ENCODE measurements around the gene NKRF. TPM values are rescaled to one million over a fixed set of nuclear protein-coding genes. Genes with fewer than 3 reads are reported as not detected.
"Not testable (repeated sequence)": the region's sequence is repeated elsewhere in the genome, so short reads cannot be mapped to it uniquely, and the experiment has no call there.

Gene NKRF
- 6.7 TPM for total RNA-seq

DNA sequence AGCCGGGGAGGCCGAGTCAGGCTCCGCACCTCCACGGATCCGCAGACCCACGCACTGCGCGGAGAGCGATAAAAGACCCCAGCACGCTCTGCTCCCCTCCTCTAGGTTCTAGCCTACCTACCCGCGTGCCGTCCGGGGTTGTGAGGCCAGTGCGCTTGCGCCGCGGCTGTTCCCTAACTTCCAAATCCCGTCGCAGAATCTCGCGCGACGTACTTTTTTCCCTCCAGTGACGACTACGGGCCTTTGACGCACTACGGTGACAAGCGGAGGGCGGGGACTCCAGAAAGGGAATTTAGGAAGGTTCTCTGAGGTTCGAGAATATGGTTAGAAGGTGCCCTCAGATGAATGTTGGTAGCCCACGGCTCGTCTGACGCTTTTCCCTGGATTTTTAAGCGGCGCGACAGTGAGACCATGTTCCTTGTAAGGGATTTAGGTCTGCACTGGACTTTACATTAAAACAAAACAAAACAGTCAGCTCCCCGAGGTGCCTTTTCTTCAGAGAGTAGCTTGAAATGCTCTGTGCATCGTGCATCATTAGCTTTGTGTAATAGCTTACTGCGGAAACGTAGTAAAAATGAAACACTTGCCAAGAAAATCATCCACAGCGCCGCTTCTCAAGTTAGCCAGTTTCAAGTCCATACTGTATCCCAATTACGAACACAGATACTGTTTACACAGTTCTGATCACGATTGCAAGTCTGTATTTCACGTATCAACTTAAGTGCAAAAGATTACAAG is at the start of gene NKRF:
NKRF (minus strand) TSS at position 145 of the 738 bp plus-strand sequence.
- peak; percentile 96 for DNase-seq

DNA sequence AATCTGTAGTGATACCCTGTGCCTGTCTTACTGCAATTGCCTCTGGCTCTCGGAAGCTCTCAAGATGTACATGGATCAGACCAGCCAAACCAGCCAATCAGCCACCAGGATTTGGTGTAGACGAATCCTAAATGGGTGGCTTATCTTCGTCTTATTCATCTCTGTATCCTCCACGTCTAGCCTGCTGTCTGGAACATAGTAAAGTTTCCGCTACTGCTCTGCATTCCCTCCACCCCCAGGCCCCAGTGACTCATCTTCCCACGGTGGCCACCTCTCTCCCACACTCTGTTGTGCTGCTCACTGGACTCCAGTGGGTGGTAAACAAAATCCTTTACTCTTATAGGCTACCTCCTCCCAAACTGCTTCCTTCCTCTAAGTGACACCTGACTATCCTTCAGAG is 48.9 kb upstream of the NKRF start:
- DNase-seq = no peak

DNA sequence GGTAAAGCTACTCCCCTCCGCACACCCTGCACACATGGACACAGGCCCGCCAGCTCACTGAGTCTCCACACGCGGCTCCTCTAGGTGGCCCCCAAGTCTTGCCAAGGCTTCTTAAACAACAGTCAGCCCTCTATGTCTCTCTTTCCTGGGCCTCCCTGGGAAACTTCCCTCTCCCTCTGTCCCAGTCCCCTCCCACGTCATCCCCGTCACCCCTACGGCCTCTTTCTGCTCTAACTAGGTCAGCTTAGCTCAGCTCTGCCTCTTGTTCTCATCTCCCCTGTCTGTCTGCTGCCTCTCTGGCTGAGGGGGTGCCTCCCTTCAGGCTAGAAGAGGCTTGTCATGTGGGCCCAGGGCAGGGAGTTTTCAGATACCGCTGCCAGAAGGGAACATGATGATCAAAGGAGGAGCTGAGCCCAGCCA is 47.9 kb upstream of the NKRF start:
- peak; percentile 77 for DNase-seq

DNA sequence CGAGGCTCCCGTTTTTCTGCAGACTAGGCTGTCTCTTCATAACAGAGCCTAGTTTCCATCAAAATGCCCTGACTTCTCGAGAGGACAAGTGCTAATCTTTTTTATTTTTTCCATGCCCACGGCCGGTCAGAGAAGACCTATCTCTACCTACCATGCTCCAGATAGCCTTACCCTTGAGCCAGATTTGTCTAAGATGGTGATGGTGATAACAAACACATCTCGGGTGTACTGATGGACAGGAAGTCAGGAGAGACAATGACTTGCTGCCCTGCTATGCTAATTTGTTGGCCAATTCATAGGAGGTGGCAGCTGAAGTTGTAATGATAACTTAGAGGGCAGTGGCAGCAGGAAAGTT is 42.2 kb upstream of the NKRF start:
- DNase-seq = no peak

DNA sequence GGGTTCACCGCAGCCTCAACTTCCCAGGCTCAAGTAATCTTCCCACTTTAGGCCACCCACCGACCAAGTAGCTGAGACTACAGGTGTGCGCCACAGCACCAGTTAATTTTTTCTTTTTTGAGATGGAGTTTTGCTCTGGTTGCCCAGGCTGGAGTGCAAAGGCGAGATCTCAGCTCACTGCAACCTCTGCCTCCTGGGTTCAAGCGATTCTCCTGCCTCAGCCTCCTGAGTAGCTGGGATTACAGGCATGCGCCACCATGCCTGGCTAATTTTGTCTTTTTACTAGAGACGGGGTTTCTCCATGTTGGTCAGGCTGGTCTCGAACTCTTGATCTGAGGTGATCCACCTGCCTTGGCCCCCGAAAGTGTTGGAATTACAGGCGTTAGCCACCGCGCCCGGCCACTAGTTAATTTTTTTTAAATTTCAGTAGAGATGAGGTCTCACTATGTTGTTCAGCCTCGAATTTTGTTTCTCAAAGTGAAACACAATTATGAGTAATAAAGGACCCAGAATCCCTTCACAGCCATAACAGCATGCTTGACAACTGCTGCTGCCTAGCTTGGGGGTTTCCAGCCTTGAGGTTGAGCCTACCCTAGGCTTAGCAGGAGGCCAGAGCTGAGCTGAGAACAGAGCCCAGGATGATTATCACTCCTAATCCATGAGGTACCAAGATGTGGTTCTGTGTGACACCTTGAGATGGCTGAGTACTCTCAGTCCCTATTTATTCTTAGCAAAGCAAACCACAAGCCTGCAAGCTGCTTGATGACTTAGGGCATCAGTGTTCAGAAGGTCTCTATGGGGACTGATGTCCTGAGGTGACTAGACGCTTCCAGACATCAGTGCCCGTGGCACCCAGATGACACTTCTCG is 41.6 kb upstream of the NKRF start:
- no peak for DNase-seq

DNA sequence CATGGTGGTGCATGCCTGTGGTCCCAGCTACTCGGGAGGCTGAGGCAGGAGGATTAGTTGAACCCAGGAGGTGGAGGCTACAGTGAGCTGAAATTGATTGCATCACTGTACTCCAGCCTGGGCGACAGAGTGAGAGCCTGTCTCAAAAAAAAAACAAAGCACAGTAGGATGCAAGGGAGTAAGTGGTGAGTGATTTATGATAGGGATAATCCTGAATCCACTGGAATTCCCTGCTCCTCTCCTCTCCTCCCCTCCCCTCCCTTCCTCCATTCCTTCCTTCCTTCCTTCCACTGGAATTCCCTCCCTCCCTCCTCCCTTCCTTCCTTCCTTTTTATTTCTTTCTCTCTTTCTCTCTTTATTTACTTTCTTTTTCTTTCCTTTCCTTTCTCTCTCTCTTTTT is 40.9 kb upstream of the NKRF start:
- DNase-seq = no peak

DNA sequence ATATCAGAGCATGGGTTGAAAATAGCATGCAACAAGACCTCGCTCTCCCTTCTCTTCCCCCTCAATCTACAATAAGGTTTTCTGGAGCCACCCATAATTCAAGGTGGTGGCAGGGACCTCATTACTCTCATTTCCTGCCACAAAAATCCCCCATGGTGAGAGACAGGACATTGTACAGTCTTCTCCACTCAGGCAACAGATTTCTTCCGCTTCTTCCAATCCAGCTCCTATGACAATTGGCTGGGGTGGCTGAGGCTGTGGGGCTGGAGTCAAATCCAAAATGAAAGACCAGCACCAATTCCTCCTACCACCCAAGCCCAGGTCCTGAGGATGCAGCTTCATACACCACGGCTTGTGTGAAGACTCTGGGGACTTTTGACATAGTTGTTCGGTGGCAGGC is 40.3 kb upstream of the NKRF start:
- DNase-seq = no peak

DNA sequence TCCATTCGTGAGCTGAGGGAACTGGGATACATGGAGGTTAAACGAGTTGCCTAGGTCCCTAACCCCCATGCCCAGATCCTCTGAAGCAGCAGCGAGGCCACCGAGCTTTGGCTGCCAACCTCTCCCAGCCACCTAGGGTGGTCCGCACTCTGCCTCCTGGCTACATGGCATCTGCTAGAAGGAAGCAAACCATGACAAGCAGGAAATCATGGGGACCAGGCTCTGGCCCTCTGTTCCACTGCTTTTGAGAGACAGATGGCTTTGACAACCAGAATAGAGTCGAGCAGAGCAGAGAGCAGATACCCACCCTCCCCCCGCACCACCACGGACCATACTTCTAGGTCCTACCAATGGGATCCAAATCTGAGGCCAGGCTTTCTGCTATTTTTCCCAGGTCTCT is 37.5 kb upstream of the NKRF start:
- no peak for DNase-seq

DNA sequence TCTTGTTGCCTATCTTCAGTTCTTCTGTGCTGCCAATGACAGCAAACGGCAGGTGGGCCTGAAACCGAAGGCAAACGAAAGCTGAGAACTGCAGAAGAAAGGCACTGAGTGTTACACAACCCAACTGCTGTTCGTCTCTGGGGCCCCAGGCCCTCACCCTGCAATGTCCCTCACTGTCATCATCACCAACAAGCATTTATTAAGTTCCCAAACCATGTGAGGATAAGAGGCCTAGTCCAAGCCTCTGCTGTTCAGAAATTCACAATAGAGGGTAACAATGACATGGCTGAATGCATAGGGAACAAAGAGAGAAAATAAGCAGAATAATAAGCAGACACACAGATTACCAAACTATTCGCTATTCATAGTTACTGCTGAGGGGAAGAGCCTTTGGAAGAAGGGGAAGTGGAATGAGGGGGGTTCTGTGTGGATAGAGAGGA is 34.5 kb upstream of the NKRF start:
- peak; percentile 58 for DNase-seq

DNA sequence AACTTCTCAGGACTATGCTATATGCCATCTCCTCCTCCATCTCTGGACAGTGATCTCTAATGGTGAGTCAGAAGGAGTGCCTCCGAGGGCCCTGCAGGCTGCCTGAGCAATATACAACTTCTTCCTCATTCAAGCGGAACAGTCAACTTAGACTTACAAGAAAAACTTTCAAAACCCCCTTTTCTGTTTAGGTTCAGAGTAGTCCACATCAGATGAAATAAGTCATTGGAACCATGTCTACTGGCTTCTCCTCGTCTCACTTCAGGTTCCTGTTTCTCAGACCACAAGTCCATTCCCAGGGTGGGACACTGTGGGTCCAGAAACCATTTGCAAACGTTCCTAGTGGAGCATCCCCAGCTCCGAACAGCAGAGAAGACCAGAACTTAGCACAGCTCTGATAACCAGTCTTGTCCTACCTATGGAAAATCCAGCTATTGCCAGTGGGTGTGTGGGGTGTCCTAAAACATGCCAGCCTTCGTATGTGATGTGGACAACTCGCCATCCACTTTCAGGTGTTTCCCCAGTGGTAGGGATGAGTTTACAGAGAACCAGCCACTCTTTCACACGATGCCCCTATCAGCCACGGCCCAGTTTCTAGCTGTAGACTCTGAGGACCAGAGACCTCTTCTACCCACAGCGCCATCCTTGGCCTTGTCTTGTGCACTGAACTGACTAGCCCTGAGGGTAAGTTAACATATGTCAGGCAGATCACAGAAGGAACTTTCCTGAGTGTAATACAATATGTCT is 32.7 kb upstream of the NKRF start:
- DNase-seq = no peak

DNA sequence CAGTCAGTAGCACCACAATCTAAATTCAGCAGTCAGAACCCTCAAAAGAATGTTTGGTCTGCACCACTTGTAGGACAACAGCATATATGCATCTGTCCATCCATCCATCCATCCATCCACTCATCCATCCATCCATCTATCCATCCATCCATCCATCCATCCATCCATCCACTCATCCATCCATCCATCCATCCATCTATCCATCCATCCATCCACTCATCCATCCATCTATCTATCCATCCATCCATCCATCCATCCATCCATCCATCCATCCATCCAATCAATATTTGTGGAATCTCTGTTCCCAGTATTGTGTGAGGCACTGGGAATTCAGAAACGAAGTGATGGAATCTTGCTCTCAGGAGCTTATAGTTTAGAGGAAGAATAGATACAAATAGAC is 31.2 kb upstream of the NKRF start:
- DNase-seq = not testable (repeated sequence)

DNA sequence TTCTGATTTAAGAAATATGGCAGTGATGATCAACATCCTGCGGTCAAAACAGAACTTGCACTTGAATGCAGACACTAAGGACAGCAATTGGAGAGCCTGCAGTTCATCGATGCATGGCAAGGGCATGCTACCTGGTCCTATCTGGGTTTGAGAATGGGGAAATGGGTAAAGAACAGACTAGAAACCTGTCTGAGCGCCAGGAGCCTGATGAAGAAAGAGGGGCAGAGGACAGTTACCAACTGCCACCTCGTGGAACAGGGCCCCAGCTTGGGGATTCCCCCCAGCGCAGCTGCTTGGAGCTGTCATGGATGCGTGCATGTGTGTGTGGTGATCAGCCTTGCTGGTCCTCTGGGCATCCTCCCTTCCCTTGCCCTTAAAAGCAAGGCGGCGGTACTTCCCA is 30.2 kb upstream of the NKRF start:
- DNase-seq = no peak

DNA sequence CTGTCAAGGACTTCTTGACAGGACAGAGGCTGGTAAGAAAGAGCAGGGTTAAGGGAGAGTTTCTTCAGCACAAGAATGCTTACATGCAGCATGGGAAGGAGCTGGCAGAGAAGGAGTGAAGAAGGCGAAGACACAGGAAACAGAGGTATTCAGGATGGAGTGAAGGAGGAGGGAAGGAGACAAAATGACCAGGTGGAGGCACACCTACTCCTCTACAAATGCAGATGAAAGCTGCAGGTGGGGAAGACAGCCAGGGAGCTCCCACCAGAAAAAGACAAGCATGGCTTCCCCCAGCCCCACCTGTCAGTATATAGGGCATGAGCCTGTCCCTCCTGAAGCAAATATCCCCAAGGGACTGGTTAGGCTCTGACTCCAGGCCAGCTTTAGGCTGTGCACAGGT is 29.6 kb upstream of the NKRF start:
- DNase-seq = no peak

DNA sequence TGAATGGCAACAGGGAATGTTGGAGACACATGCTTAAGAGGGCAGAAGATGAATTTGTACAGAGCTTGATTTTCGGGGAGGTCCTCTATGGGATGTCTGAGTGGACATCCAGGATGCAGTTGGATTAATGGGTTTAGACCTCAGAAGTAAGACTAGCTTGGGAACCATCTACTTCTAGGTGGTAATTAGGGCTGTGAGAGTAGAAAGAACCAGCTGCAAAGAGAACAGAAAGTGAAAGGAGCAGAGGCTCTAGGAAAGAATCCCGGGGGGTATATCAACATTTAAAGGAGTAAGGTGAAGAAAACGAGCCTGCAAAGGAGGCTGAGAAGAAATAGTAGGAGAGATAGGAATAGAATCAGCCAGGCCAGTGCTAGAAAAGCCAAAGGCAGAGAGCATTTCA is 29.0 kb upstream of the NKRF start:
- no peak for DNase-seq

DNA sequence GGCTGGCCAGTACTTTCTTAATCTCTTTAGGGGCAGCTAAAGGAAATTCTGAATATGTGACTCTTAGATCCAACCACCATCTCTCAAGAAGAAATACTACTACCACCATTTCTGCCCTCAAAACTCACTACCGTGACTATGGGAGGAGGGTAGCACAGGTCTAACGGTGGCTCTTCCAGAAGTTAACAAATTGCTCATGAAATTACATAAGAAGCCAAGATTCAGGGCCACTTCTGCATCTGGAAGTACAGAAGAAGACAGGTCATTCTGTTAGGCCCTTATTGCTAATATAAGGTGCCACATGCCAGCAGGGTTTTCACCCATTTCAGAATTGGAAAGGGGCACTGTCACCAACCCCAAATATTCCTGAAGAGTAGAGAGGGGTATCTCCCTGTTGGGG is 19.6 kb upstream of the NKRF start:
- no peak for DNase-seq

DNA sequence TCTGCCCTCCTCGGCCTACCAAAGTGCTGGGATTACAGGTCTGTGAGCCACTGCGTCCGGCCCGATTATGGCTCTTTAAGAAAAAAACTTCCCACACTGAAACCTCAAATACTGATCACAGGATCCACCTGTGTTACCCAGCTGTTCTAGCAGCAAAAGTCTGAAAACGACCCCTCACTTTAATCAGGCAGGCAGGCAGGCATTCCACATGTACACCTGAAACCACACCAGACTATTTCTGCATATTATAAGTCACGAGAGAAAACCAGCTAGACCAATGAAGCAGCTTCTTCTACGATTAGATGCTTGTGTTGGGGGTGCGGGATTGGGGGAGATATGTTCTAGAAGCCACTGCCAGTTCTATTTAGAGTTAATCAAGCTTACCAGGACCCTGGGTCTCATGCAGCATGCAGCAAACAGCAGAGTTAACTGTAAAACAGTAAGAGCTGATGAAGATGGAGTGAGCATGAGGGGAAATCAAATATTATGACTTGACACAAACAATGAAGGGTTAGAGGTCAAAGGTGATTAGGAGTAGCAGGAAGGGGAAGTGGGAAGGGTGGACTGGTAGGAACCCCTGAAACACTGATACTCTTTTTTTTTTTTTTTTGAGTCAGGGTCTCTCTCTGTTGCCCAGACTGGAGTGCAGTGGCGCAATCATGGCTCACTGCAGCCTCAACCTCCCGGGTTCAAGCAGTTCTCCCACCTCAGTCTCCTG is 18.9 kb upstream of the NKRF start:
- DNase-seq = no peak

DNA sequence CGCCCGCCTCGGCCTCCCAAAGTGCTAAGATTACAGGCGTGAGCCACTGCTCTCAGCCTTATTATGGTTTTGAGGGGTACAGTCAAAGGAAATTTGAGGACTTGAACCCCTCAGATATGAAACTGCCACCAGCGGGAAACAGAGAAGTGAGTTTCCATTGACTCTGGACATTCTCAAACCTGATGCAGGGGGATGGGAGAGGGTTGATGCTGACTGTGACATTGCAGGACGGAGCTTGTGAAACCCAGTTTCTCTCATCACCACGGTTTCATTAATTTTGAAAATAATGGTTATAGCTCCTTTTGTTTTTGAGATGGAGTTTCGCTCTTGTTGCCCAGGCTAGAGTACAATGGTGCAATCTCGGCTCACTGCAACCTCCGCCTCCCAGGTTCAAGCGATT is 18.2 kb upstream of the NKRF start:
- DNase-seq = no peak

DNA sequence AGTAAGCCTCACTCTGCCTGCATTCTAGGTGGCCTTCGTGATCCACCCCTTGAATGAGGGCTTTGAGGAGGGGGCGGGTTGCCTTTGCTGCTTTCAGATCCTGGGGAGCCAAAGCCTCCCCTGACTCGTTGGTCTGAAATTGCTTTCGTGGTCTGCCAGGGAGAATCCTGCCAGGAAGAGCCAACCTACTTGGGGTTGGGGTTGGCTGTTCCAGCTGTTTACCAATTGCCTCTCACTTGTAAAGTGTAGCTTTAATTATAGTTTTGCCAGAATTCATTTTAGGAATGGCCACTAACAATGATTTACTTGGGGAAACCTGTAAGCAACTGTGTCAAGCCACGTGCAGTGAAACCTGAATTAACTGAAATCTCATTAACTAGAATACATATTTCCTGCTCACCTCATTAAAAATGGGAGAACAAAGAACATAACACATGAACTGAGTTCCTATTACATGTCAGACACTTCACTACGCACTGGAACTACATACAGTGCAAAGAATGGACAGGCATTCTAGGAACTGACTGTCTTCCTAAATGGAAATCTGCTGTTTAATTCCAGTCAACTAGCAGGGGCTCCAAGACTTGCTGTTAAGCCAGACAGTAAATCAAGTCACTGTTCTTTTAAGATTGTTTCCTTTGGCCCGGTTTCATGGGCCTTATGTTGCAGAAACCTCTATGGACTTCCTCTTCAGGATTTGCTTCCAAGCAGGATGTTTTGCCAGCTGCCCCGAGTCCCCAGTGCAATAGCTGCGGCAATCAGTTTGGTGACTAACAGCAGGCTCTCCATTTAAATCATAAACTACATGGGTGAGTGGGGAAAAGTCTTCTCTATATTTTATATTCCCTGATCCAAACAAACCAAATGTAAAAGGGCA is 16.4 kb upstream of the NKRF start:
- DNase-seq = peak; percentile 47

DNA sequence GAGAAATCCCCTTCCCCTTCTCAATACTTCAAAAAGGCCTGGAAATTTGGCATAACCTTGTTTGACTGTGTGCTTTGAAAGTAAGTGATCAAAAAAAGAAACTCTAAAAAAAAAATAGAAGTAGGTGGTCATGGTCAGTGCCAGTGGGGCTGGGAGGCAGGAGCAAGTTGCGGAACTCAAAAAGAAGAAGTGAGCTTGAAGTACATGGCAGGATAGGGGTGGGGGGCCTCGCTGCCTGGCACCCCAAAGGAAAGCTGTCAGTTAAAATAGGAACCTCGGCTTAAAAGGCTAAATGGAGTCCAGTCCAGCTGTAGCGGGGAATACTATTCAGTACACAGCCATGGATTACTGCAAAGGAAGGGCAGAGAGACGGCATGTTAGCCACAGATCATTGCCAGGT is 12.2 kb upstream of the NKRF start:
- no peak for DNase-seq

DNA sequence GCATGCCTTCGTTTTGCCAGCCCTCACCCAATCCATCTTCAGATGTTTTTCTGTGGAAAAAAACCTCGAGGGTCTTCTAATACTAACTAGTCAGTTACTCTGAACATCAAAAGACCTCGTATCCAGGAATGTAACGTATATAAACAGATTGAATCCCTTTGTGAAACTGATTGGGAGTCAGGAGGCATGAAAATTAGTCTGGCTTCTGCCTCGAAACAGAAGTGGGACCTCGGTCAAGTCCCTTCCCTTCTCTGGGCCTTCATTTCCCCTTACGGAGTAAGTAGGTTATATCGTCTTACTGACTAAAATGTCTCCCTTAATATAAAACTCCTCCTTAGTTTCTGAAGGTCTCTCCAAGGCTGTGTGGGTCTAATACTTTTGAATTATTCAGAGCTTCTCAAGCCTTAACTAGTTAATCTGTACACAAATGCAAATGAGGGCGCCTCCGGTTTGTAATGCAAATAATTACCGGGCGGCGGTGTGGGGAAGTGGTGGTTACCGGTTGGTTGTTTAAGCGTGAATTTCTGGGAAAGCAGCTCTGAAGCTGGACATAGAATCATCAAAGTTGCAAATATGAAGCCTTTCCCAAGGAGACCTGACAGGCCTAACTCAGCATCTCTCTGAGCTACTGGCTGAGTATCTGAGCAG is 11.4 kb upstream of the NKRF start:
- no peak for DNase-seq

DNA sequence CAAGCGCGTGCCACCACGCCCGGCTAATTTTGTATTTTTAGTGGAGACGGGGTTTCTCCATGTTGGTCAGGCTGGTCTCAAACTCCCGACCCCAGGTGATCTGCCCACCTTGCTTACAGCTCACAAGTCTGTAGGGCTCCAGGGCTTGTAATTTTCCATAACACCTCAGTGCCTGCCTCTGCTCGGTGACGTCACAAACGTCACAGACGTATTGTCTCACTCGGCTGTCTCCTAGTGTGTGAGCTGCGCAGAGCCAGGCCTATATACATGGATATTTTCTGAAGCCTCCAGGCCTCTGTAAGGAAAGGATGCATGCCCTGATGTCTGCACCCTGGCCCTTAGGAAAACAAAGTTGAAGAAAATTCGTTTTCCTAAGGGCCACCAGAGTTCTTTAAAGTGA is 8.6 kb upstream of the NKRF start:
- DNase-seq = no peak

Data from tongue (tissue), 2 donors.